B cell (primary cell): ENCODE measurements around the gene SYNJ2. TPM values are rescaled to one million over a fixed set of nuclear protein-coding genes. Genes with fewer than 3 reads are reported as not detected.

ENCODE experiments used
- ATAC-seq: fragments of 200-7000 bp; cut with Tn5 transposase; one replicate; pipeline ENCODE4 v1.10.0; 2021; ENCODE audit warnings: low read depth, mild to moderate bottlenecking, moderate number of reproducible peaks, moderate library complexity
- CTCF ChIA-PET: fragments of 350-600 bp; sonication (Branson Sonifier 250); formaldehyde crosslinking; loops from one replicate; lab custom pipeline; 2021; ENCODE audit warnings: antibody characterized with exemption, inconsistent platforms; lab: Charles Lee
- POLR2A ChIA-PET: fragments of 350-600 bp; sonication (Branson Sonifier 250); formaldehyde crosslinking; loops from one replicate; lab custom pipeline; 2021; ENCODE audit warnings: antibody characterized with exemption; lab: Charles Lee
- DNase-seq: peaks from one replicate; pipeline ENCODE4 v3.0.0; 2013
- H2AFZ ChIP-seq: 2 replicates; pipeline ENCODE4 v1.6.1; 2012; ENCODE audit warnings: mild to moderate bottlenecking, low read depth, low read length; ENCODE audit not compliant: insufficient read depth, poor library complexity, severe bottlenecking
- H3K27ac ChIP-seq, 2 donors: 1 replicate in 1 of 2; 2 replicates in 1 of 2; pipeline ENCODE4 v1.5.1; 2012 to 2013; ENCODE audit warnings: low read length in 2 of 2, mild to moderate bottlenecking in 2 of 2, moderate library complexity in 1 of 2
- H3K27me3 ChIP-seq, 4 experiments: fragments of 200-600 bp in 1 of 4; sonication (generic) in 1 of 4; replicated peaks in 1 of 4; 1 replicate in 2 of 4; 2 replicates in 2 of 4; pipeline versions ENCODE4 v1.6.1 to v1.7.0; 2013 to 2016; ENCODE audit warnings: low read length in 3 of 4, mild to moderate bottlenecking in 2 of 4, mixed read lengths in 1 of 4, moderate library complexity in 1 of 4; ENCODE audit not compliant: insufficient read depth in 4 of 4, control insufficient read depth in 3 of 4; ENCODE audit errors: control extremely low read depth in 1 of 4
- H3K36me3 ChIP-seq, 2 experiments: replicated peaks in 1 of 2; 1 replicate in 1 of 2; 2 replicates in 1 of 2; pipeline versions ENCODE4 v1.6.1 to v1.7.1; 2013; ENCODE audit warnings: low read length in 1 of 2; ENCODE audit not compliant: insufficient read depth in 2 of 2, control insufficient read depth in 1 of 2; ENCODE audit errors: control extremely low read depth in 1 of 2, extremely low read depth in 1 of 2
- H3K4me1 ChIP-seq, 2 donors: fragments of 200-600 bp in 1 of 2; sonication (generic) in 1 of 2; 1 replicate in 1 of 2; 2 replicates in 1 of 2; pipeline versions ENCODE4 v1.5.1 to v1.6.1; 2013 to 2017; ENCODE audit warnings: low read length in 2 of 2; ENCODE audit not compliant: control insufficient read depth in 2 of 2, insufficient read depth in 2 of 2
- H3K4me2 ChIP-seq: replicated peaks from 2 replicates; pipeline ENCODE3; 2012; ENCODE audit warnings: mild to moderate bottlenecking, low read depth, low read length; ENCODE audit not compliant: poor library complexity, severe bottlenecking
- H3K4me3 ChIP-seq, 5 experiments: fragments of 200-600 bp in 1 of 5; sonication (generic) in 1 of 5; 1 replicate in 3 of 5; 2 replicates in 2 of 5; pipeline versions ENCODE4 v1.5.1 to v1.7.0; 2011 to 2016; ENCODE audit warnings: low read length in 4 of 5, mild to moderate bottlenecking in 4 of 5, low read depth in 2 of 5, control low read depth in 1 of 5, moderate library complexity in 1 of 5; ENCODE audit not compliant: insufficient read depth in 1 of 5; ENCODE audit errors: control extremely low read depth in 1 of 5, extremely low read depth in 1 of 5
- H3K79me2 ChIP-seq: fragments of 200-600 bp; sonication (generic); one replicate; pipeline ENCODE4 v1.6.0; 2016; ENCODE audit warnings: low read length; ENCODE audit not compliant: control insufficient read depth, insufficient read depth
- H3K9ac ChIP-seq: fragments of 200-600 bp; sonication (generic); 2 replicates; pipeline ENCODE4 v1.6.1; 2017; ENCODE audit warnings: mild to moderate bottlenecking, low read length, moderate library complexity
- H3K9me3 ChIP-seq, 3 donors: one replicate each; pipeline versions ENCODE4 v1.6.1 to v1.7.1; 2013; ENCODE audit warnings: low read length in 2 of 3; ENCODE audit not compliant: control insufficient read depth in 2 of 3, insufficient read depth in 1 of 3; ENCODE audit errors: control extremely low read depth in 1 of 3
- H4K20me1 ChIP-seq: 2 replicates; pipeline ENCODE4 v1.6.0; 2012; ENCODE audit warnings: mild to moderate bottlenecking, low read length; ENCODE audit not compliant: insufficient read depth, control insufficient read depth, poor library complexity, severe bottlenecking
- H3K27ac Mint-ChIP-seq: one replicate; pipeline ENCODE4 v1.8.0; 2021; ENCODE audit warnings: mixed read lengths
- H3K27me3 Mint-ChIP-seq: one replicate; pipeline ENCODE4 v1.8.0; 2021; ENCODE audit warnings: mixed read lengths
- H3K4me1 Mint-ChIP-seq: one replicate; pipeline ENCODE4 v1.8.0; 2021; ENCODE audit warnings: mixed read lengths
- H3K4me3 Mint-ChIP-seq: one replicate; pipeline ENCODE4 v1.8.0; 2021; ENCODE audit warnings: mixed read lengths
- H3K9me3 Mint-ChIP-seq: one replicate; pipeline ENCODE4 v1.8.0; 2022; ENCODE audit warnings: mixed read lengths; ENCODE audit not compliant: insufficient read depth
- EZH2 ChIP-seq: IDR thresholded peaks from 2 replicates; pipeline ENCODE4 v1.6.1; 2012; ENCODE audit warnings: borderline replicate concordance, low read depth, mild to moderate bottlenecking, moderate library complexity, low read length; ENCODE audit not compliant: insufficient read depth, poor library complexity, severe bottlenecking
- WGBS: methylation state at CpG from one replicate; pipeline ENCODE4 v1.1.5; 2013; ENCODE audit warnings: missing lambda C conversion rate; ENCODE audit not compliant: insufficient coverage; 5-methylcytosine and 5-hydroxymethylcytosine counted together
- intact Hi-C: fragments of 100-400 bp; cut with micrococcal nuclease; formaldehyde crosslinking; loops from one replicate; pipeline ENCODE4 v1.10.0; 2022
- polyA plus RNA-seq: library from polyadenylated mRNA; depleted of rRNA; stranded (reverse); fragments of >200 nt; gene quantifications from 2 replicates; pipeline ENCODE4 v1.2.3, GENCODE V29; 2012
- total RNA-seq, 2 donors: library from RNA; stranded (reverse); fragments of 120-200 nt in 1 of 2; gene quantifications; 1 replicate in 1 of 2; 2 replicates in 1 of 2; pipeline versions ENCODE4 v1.2.3 to v1.2.4, GENCODE V29; 2013 to 2022
- TF ChIP-seq, protein P1 (sequence below): fragments of 200-600 bp; IDR thresholded peaks from one replicate; pipeline ENCODE4 v1.8.0; 2022; ENCODE audit warnings: antibody characterized with exemption, mild to moderate bottlenecking

SYNJ2 gene
- total and polyA plus RNA-seq, 2 donors (not counting 1 experiment from before 2014, with no cell fraction given): 5.2 to 11.4 TPM

DNA sequence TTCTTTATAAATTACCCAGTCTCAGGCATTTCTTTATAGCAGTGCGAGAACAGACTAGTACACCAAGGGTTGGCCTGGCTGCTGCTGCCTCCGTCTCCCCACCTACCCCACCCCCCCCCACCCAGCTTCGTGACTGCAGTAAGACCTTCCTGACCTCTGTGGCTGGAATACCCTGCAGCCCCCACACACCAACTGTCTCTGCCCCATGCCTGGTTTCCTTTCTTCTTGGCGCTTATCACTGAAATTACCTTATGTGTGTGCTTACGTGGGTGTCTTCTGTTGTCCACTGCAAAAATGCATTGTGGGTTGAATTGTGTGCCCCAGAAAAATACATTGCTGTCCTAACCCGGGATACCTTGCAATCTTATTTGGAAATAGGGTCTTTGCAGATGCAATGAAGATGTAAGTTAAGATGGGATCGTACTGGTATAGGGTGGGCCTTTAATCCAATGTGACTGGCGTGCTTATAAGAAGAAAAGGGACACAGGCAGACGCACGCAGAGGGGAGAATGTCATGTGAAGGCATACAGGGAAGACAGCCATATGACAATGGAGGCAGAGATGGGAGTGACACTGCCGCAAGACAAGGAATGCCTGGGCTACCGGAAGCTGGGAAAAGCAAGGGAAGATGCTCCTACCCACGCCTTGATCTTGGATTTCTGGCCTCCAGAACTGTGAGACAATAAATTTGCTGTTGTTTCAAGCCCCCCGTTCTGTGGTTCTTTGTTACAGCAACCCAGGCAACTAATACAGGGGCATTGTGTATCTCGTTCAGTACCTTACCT is 15.4 kb downstream of the SYNJ2 start:
- peaks cover 6% of the 10 kb centered on the region for H3K4me1 Mint-ChIP-seq
- no peak overlapping the region for H3K4me3 Mint-ChIP-seq
- H3K9me3 ChIP-seq: peaks cover 0 to 3% (median 0%) of the 10 kb centered on the region in 3 donors
- 97% methylated on average over 12 of the region's 15 CpGs for WGBS
- H3K36me3 ChIP-seq: no peaks in the 10 kb centered on the region
- TF ChIP-seq EZH2: no peak
- TF ChIP-seq, protein P1, sequence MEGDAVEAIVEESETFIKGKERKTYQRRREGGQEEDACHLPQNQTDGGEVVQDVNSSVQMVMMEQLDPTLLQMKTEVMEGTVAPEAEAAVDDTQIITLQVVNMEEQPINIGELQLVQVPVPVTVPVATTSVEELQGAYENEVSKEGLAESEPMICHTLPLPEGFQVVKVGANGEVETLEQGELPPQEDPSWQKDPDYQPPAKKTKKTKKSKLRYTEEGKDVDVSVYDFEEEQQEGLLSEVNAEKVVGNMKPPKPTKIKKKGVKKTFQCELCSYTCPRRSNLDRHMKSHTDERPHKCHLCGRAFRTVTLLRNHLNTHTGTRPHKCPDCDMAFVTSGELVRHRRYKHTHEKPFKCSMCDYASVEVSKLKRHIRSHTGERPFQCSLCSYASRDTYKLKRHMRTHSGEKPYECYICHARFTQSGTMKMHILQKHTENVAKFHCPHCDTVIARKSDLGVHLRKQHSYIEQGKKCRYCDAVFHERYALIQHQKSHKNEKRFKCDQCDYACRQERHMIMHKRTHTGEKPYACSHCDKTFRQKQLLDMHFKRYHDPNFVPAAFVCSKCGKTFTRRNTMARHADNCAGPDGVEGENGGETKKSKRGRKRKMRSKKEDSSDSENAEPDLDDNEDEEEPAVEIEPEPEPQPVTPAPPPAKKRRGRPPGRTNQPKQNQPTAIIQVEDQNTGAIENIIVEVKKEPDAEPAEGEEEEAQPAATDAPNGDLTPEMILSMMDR: no peak
- no peak overlapping the region for H3K4me2 ChIP-seq
- intact Hi-C loops: no loop called here
- no peak for DNase-seq
- no peaks in the 10 kb centered on the region for H3K27me3 ChIP-seq
- no peaks in the 10 kb centered on the region for H3K27me3 Mint-ChIP-seq
- no peaks in the 10 kb centered on the region for H4K20me1 ChIP-seq
- POLR2A ChIA-PET: no interaction called here
- no peak overlapping the region for H3K4me3 ChIP-seq
- H3K9me3 Mint-ChIP-seq: no peaks in the 10 kb centered on the region
- H3K4me1 ChIP-seq: no peaks in the 10 kb centered on the region
- H3K9ac ChIP-seq: no peak overlapping the region
- no peak overlapping the region for H3K27ac Mint-ChIP-seq
- CTCF ChIA-PET: no interaction called here
- no peak for ATAC-seq
- no peak overlapping the region for H2AFZ ChIP-seq
- H3K79me2 ChIP-seq: peaks cover 11% of the 10 kb centered on the region
- no peak overlapping the region for H3K27ac ChIP-seq

DNA sequence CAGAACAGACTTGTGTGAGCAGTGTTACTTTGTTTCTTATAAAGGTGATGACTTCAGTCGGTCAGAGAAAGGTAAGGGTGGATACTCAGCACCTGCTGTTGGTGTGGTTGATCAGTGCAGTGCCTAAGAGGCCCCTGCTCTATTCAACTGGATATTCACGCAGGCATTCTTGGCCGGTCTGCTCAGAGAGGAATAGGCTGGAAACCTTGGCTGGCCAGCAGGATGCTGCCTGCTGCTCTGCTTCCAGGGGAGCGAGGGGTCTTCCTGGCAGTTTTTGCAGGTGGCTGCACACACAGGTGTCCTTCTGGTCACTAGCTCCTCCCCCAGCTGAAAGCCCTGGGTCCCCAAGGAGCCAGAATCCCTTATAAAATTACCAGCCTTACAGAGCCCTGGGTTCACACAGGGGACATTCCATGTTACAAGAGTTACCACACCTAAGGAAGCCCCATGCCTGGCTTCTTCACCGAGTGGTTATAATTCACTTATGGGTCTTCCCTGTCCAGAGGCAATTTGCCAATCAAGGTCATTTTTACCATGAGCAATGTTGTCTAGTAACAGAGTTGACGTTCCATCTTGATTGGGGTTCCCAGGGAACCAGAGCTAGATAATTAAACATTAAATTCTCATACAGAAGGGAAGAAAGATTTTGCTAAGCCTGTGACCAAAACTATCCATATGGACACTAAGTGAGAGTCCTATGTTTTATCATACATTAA is 16.4 kb downstream of the SYNJ2 start:
- no peaks in the 10 kb centered on the region for H3K27me3 Mint-ChIP-seq
- Histone ChIP-seq H3K36me3 (no peaks in the 10 kb centered on the region), H3K4me3 (no peak overlapping the region), H3K27me3 (no peaks in the 10 kb centered on the region), H4K20me1 (no peaks in the 10 kb centered on the region), H3K4me2 (no peak overlapping the region), H3K4me1 (no peaks in the 10 kb centered on the region), H2AFZ (no peak overlapping the region), H3K9me3 (peaks cover 0 to 6% (median 0%) of the 10 kb centered on the region in 3 donors), H3K9ac (no peak overlapping the region), H3K27ac (no peak overlapping the region), H3K79me2 (peaks cover 11% of the 10 kb centered on the region)
- intact Hi-C loops: no loop called here
- no peak overlapping the region for H3K27ac Mint-ChIP-seq
- WGBS: 94% methylated on average over 4 of the region's 6 CpGs
- POLR2A ChIA-PET: no interaction called here
- CTCF ChIA-PET: no interaction called here
- TF ChIP-seq, protein P1: no peak
- no peak for TF ChIP-seq EZH2
- peaks cover 6% of the 10 kb centered on the region for H3K4me1 Mint-ChIP-seq
- DNase-seq (no peak), ATAC-seq (no peak)
- no peak overlapping the region for H3K4me3 Mint-ChIP-seq
- no peaks in the 10 kb centered on the region for H3K9me3 Mint-ChIP-seq
